K562 (cell line): ENCODE measurements around the gene ZSWIM9. TPM values are rescaled to one million over a fixed set of nuclear protein-coding genes. Genes with fewer than 3 reads are reported as not detected.

Experiments
- ATAC-seq: fragments of 200-7000 bp; cut with Tn5 transposase; 3 replicates; pipeline ENCODE4 v1.9.1; 2020; ENCODE audit warnings: moderate library complexity
- BruUV-seq: library from RNA; stranded (reverse); fragments of 400-500 nt; replicated peaks from 2 replicates; lab custom pipeline; 2021; lab: Mats Ljungman, UMichigan
- CTCF ChIA-PET: fragments of 300-600 bp; formaldehyde crosslinking; extraction: SDS; loops from one replicate; lab custom pipeline; 2021; ENCODE audit warnings: low intra/inter-chr PET ratio; lab: Yijun Ruan, JAX
- POLR2A ChIA-PET: fragments of 300-600, 350-650 bp; sonication (Branson Sonifier 250); formaldehyde crosslinking; extraction: SDS; loops from one replicate; lab custom pipeline; 2021; ENCODE audit warnings: antibody characterized with exemption, inconsistent platforms; lab: Yijun Ruan, JAX
- DNase-seq, 4 experiments: peaks; one replicate each; pipeline versions ENCODE4 v3.0.0 to v3.0.0-alpha.2; 2011 to 2018; ENCODE audit warnings: low spot score in 3 of 4, mixed read lengths in 3 of 4; ENCODE audit errors: extremely low read depth in 1 of 4
- FAIRE-seq: peaks from 2 replicates; lab custom pipeline; 2011; peaks lifted over from hg19 to GRCh38; lab: Jason Lieb, UNC
- H2AFZ ChIP-seq: 2 replicates; pipeline ENCODE4 v1.6.0; 2011; ENCODE audit warnings: low read depth, low read length, control low read depth, inconsistent platforms
- H3K27ac ChIP-seq: fragments of 200-600 bp; 3 replicates; pipeline ENCODE4 v1.8.0; 2011; ENCODE audit warnings: low read depth, mild to moderate bottlenecking, control low read depth, inconsistent platforms, low read length, moderate library complexity, mixed read lengths; ENCODE audit errors: extremely low read depth
- H3K27me3 ChIP-seq, 2 experiments: fragments of 300-600 bp in 1 of 2; 2 replicates in 1 of 2; 3 replicates in 1 of 2; pipeline versions ENCODE4 v1.6.0 to v1.8.0; 2011; ENCODE audit warnings: inconsistent platforms in 2 of 2, low read length in 2 of 2, mild to moderate bottlenecking in 1 of 2, mixed read lengths in 1 of 2, moderate library complexity in 1 of 2; ENCODE audit not compliant: control insufficient read depth in 2 of 2, insufficient read depth in 2 of 2
- H3K36me3 ChIP-seq: fragments of 300-600 bp; 3 replicates; pipeline ENCODE4 v1.8.0; 2011; ENCODE audit warnings: mild to moderate bottlenecking, low read length, inconsistent platforms; ENCODE audit not compliant: control insufficient read depth, insufficient read depth
- H3K4me1 ChIP-seq, 2 experiments: fragments of 200-600 bp in 1 of 2; replicated peaks in 1 of 2; 2 replicates in 1 of 2; 3 replicates in 1 of 2; pipeline versions ENCODE4 v1.5.1 to v1.8.0; 2011; ENCODE audit warnings: inconsistent platforms in 2 of 2, low read length in 2 of 2, mild to moderate bottlenecking in 1 of 2, mixed read lengths in 1 of 2, moderate library complexity in 1 of 2; ENCODE audit not compliant: control insufficient read depth in 2 of 2, insufficient read depth in 2 of 2
- H3K4me2 ChIP-seq: 2 replicates; pipeline ENCODE4 v1.6.1; 2011; ENCODE audit warnings: low read length, control low read depth, inconsistent platforms, mixed read lengths; ENCODE audit not compliant: insufficient read depth
- H3K4me3 ChIP-seq: fragments of 200-600 bp; sonication (generic), shearing (Covaris generic); 2 replicates; pipeline ENCODE4 v1.5.1; 2016; ENCODE audit warnings: control low read depth, inconsistent platforms
- H3K79me2 ChIP-seq: fragments of 200-600 bp; 3 replicates; pipeline ENCODE4 v1.8.0; 2011; ENCODE audit warnings: low read length, inconsistent platforms; ENCODE audit not compliant: control insufficient read depth, insufficient read depth
- H3K9ac ChIP-seq, 2 experiments: 2 replicates each; pipeline versions ENCODE4 v1.6.0 to v1.6.1; 2011; ENCODE audit warnings: low read depth in 2 of 2, low read length in 2 of 2, control low read depth in 1 of 2, inconsistent platforms in 1 of 2, mild to moderate bottlenecking in 1 of 2, mixed read lengths in 1 of 2; ENCODE audit not compliant: insufficient read depth in 1 of 2
- H3K9me1 ChIP-seq: one replicate; pipeline ENCODE4 v1.6.0; 2011; ENCODE audit warnings: inconsistent platforms, mild to moderate bottlenecking, low read length, moderate library complexity; ENCODE audit not compliant: control insufficient read depth, insufficient read depth
- H3K9me3 ChIP-seq: replicated peaks from 2 replicates; pipeline ENCODE4 v1.5.1; 2011; ENCODE audit warnings: low read depth, low read length, inconsistent platforms; ENCODE audit not compliant: control insufficient read depth, insufficient read depth
- H4K20me1 ChIP-seq: replicated peaks from 2 replicates; pipeline ENCODE4 v1.6.1; 2011; ENCODE audit warnings: low read length, inconsistent platforms, mixed read lengths; ENCODE audit not compliant: control insufficient read depth, insufficient read depth
- CHD4 ChIP-seq: fragments of 200-600 bp; sonication (generic); IDR thresholded peaks from 3 replicates; pipeline ENCODE4 v1.6.1; 2012; ENCODE audit warnings: low read depth, mild to moderate bottlenecking, mixed read lengths, low read length, inconsistent platforms; ENCODE audit not compliant: insufficient read depth, insufficient replicate concordance, poor library complexity, severe bottlenecking
- DIDO1 ChIP-seq: fragments of 450-650 bp; IDR thresholded peaks from 2 replicates; pipeline ENCODE4 v1.6.1; 2016; ENCODE audit warnings: low read depth, missing biosample characterization, missing genetic modification characterization
- EHMT2 ChIP-seq: fragments of 450-650 bp; IDR thresholded peaks from 2 replicates; pipeline ENCODE4 v1.6.1; 2018; ENCODE audit warnings: antibody characterized with exemption
- FOSL1 ChIP-seq: fragments of 200-800 bp; sonication (Bioruptor generic); conservative IDR thresholded peaks from 2 replicates; pipeline ENCODE4 v1.6.1; 2016; ENCODE audit warnings: missing genetic modification characterization, missing compliant biosample characterization
- FOXO4 ChIP-seq: fragments of 450-650 bp; formaldehyde crosslinking; IDR thresholded peaks from 2 replicates; pipeline ENCODE4 v1.4.0; 2020; ENCODE audit warnings: mild to moderate bottlenecking, moderate library complexity
- PREB ChIP-seq: sonication (generic); formaldehyde crosslinking; IDR thresholded peaks from 2 replicates; pipeline ENCODE4 v1.8.1; 2023; ENCODE audit warnings: mild to moderate bottlenecking, missing genetic modification reagents
- ZBTB12 ChIP-seq: fragments of 250-450 bp; sonication (Bioruptor Pico); IDR thresholded peaks from 2 replicates; pipeline ENCODE4 v1.4.0; 2020
- ZNF398 ChIP-seq: fragments of 250-450 bp; sonication (Bioruptor Pico); IDR thresholded peaks from 2 replicates; pipeline ENCODE4 v1.8.0; 2021; ENCODE audit warnings: moderate library complexity, mild to moderate bottlenecking, inconsistent platforms
- WGBS: fragments of 100-300 bp; shearing (Covaris generic); methylation state at CpG from one replicate; pipeline ENCODE4 v1.1.6; 2016; ENCODE audit warnings: low coverage, mixed read lengths; ENCODE audit not compliant: insufficient coverage; ENCODE audit errors: missing lambda C conversion rate; 5-methylcytosine and 5-hydroxymethylcytosine counted together
- in situ Hi-C: fragments of 300-500 bp; cut with MboI; formaldehyde crosslinking; loops from 4 replicates; pipeline ENCODE4 v1.15.0; 2018; ENCODE audit warnings: inconsistent platforms, mixed read lengths
- intact Hi-C: fragments of 100-400 bp; cut with micrococcal nuclease; formaldehyde crosslinking; loops from 2 replicates; pipeline ENCODE4 v1.14.2; 2022
- polyA plus RNA-seq, 8 experiments: library from polyadenylated mRNA; depleted of rRNA in 4 of 8; stranded (reverse) in 5 of 8; unstranded in 3 of 8; fragments of >200 nt; fragmentation: Nextera tagmentation in 2 of 8; fragmentation: Illumina TruSeq in 1 of 8; extraction: Ambion mirVana in 2 of 8; extraction: Trizol in 1 of 8; gene quantifications; 2 replicates each; pipeline versions ENCODE4 v1.2.1 to v1.2.3, GENCODE V29; 2011 to 2014; ENCODE audit warnings: inconsistent platforms in 1 of 8, missing spikeins in 1 of 8
- total RNA-seq, 7 experiments: library from RNA; depleted of rRNA in 6 of 7; stranded (reverse); fragments of >200 nt in 6 of 7; fragmentation: Illumina TruSeq in 2 of 7; extraction: Trizol in 2 of 7; gene quantifications; 2 replicates each; pipeline versions ENCODE4 v1.2.1 to v1.2.3, GENCODE V29; 2011 to 2021; ENCODE audit warnings: low replicate concordance in 1 of 7

The ZSWIM9 gene
- total and polyA plus RNA-seq, 9 of the 15 experiments (the other 6 are each of a cell fraction or from before 2014, with no cell fraction given), result 0.04 to 1.4 (median 0.34) TPM; not detected in 1

- Histone ChIP-seq H3K4me3 (no peak overlapping the region), H3K27me3 (no peaks in the 10 kb centered on the region), H4K20me1 (no peaks in the 10 kb centered on the region), H3K4me1 (no peaks in the 10 kb centered on the region; a peak in 1 of 5 replicates), H3K9ac (no peak overlapping the region), H2AFZ (no peak overlapping the region), H3K4me2 (no peak overlapping the region), H3K79me2 (no peaks in the 10 kb centered on the region), H3K9me1 (no peaks in the 10 kb centered on the region), H3K27ac (no peak overlapping the region), H3K36me3 (no peaks in the 10 kb centered on the region), H3K9me3 (no peaks in the 10 kb centered on the region)
- no peak for TF ChIP-seq DIDO1
- TF ChIP-seq EHMT2, result no peak
- TF ChIP-seq ZNF398 (CRISPR knock-in tag), result no peak
- no peak for TF ChIP-seq CHD4
- no peak for TF ChIP-seq FOXO4
- no peak for TF ChIP-seq ZBTB12 (CRISPR knock-in tag)
- no peak for TF ChIP-seq PREB
- no peak for TF ChIP-seq FOSL1 (tag)
- CTCF ChIA-PET, result no interaction called here
- intact Hi-C loops, result no loop called here
- no TSS peak for BruUV-seq
- whole genome bisulfite sequencing, result 55% methylated on average over 6 of the region's 6 CpGs
- FAIRE-seq (no peak), DNase-seq (no peak), ATAC-seq (no peak)
- POLR2A ChIA-PET, result interaction anchor here (0.6 to 1.7 kb wide), 2 partner anchors 14 to 22 kb away, joined by 3 to 6 read pairs; no protein-coding TSS in a partner anchor
- in situ Hi-C loops, result no loop called here
These were observed 48.5 kb downstream of the ZSWIM9 start for GRCh38 chr19:48218997-48219396.
